HCT116 (cell line): Measurements from ENCODE around the gene SUGP2.

ENCODE experiments used
- CTCF ChIP-seq, 3 experiments: fragments of 200-600 bp in 1 of 3; sonication (generic) in 1 of 3; IDR thresholded peaks in 2 of 3; conservative IDR thresholded peaks in 1 of 3; 2 replicates each; pipeline ENCODE4 v1.5.1; 2012 to 2017; ENCODE audit warnings: low read depth in 2 of 3, low read length in 2 of 3, antibody characterized with exemption in 1 of 3, borderline replicate concordance in 1 of 3, control low read depth in 1 of 3, mild to moderate bottlenecking in 1 of 3, mixed read lengths in 1 of 3, mixed run types in 1 of 3, moderate library complexity in 1 of 3; ENCODE audit not compliant: insufficient read depth in 1 of 3
- POLR2A ChIP-seq: IDR thresholded peaks from 2 replicates; pipeline ENCODE4 v1.7.0; 2011; ENCODE audit warnings: borderline replicate concordance; ENCODE audit not compliant: insufficient read depth, insufficient read length; ENCODE audit errors: extremely low read depth
- POLR2AphosphoS5 ChIP-seq: IDR thresholded peaks from 2 replicates; pipeline ENCODE4 v1.6.1; 2011; ENCODE audit warnings: mild to moderate bottlenecking, low read depth, low read length, moderate library complexity
- RAD21 ChIP-seq: IDR thresholded peaks from 2 replicates; pipeline ENCODE4 v1.6.1; 2012; ENCODE audit warnings: low read depth, mild to moderate bottlenecking
- REST ChIP-seq: IDR thresholded peaks from 2 replicates; pipeline ENCODE4 v1.6.1; 2012; ENCODE audit warnings: low read depth
- SIN3A ChIP-seq: IDR thresholded peaks from 2 replicates; pipeline ENCODE4 v1.6.1; 2012; ENCODE audit warnings: low read depth
- SP1 ChIP-seq: IDR thresholded peaks from 2 replicates; pipeline ENCODE4 v1.6.1; 2012; ENCODE audit warnings: low read depth
- YY1 ChIP-seq: IDR thresholded peaks from 2 replicates; pipeline ENCODE4 v1.6.1; 2011; ENCODE audit warnings: low read length, low read depth, moderate library complexity, mild to moderate bottlenecking; ENCODE audit not compliant: insufficient replicate concordance; ENCODE audit errors: extremely low read depth

- no peak for TF ChIP-seq CTCF (IDR thresholded peaks at IDR 0.05 in 2 of 3, conservative IDR thresholded peaks at IDR 0.05 in 1 of 3; ENCODE audit: borderline replicate concordance in 1 of 3, insufficient read depth in 1 of 3, low read depth in 2 of 3, low read length in 2 of 3)
- no peak for TF ChIP-seq SIN3A
- no peak for TF ChIP-seq POLR2AphosphoS5
- TF ChIP-seq REST, result no peak
- TF ChIP-seq RAD21, result no peak
- TF ChIP-seq SP1, result no peak
- no peak for TF ChIP-seq YY1
- no peak for TF ChIP-seq POLR2A
These were observed 10.2 kb upstream of the SUGP2 start for GRCh38 chr19:19043481-19043880.
